Measurements from ENCODE around the gene NPAS2. TPM values are rescaled to one million over a fixed set of nuclear protein-coding genes. Genes with fewer than 3 reads are reported as not detected.

The NPAS2 gene
- total and polyA plus RNA-seq, 2 donors (not counting 3 experiments of a cell fraction or from before 2014, with no cell fraction given) = 29.0 to 53.9 TPM

DNA sequence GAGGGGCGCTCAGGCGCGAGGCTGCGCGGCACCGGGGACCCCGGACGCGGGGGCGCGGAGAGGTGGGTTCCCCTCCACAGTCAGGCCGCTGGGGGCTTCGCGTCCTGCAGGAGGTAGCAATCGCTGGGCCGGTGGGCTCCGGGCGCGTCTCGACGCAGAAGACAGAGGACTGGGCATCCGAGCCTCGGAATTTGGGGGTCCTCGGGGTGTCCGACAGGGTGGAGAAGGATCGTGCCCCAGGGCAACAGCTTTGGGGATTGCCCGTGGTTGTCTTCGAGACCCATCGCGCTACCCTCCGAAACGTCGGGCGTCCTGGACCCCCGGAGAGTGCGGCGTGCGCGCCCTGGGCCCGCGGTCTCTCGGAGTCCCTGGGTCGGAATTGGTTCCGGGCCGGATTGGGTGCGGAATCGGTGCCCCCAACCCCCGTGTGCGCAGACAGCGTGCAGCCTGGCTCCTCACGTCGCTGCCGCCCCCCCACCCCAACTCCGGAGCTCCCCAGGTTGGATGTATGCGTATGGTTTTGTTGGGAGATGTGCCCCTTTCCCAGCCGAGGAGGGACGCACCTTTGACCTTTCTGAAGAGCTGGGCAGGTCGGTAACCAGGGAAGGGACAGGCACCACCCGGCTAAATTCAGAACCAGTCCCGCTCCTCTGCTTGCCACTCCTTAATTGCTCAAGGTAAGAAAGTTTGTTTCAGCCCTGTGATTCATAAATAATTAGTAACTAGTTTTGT lies 750 bp downstream of the NPAS2 start:
- POLR2A ChIA-PET = interaction anchor here (1.0 kb wide), 1 partner anchor 35 kb away, joined by 3 read pairs; no protein-coding TSS in a partner anchor
- H3K79me2 ChIP-seq (ENCODE audit: control insufficient read depth, insufficient read depth, low read length) = peaks cover 45% of the 10 kb centered on the region

More for the DNA sequence above, 750 bp downstream of the NPAS2 start:
- Histone ChIP-seq H3K9me3 (replicated peaks; ENCODE audit: control insufficient read depth, insufficient read depth, low read length) (no peaks in the 10 kb centered on the region), H3K9ac (replicated peaks; ENCODE audit: extremely low read depth, insufficient read depth, low read length) (peak overlapping the region; percentile 76), H3K4me2 (ENCODE audit: insufficient read depth, low read length) (peak overlapping the region; percentile 98), H3K4me1 (ENCODE audit: control insufficient read depth, extremely low read depth, insufficient read depth, low read length) (peaks cover 44% of the 10 kb centered on the region), H3K36me3 (ENCODE audit: control insufficient read depth in 2 of 2, extremely low read depth in 1 of 2, insufficient read depth in 2 of 2, low read length in 2 of 2) (no peaks in the 10 kb centered on the region), H3K9me1 (replicated peaks; ENCODE audit: control insufficient read depth, extremely low read depth, insufficient read depth, low read length) (no peaks in the 10 kb centered on the region), H3K4me3 (replicated peaks in 1 of 3; ENCODE audit: insufficient read depth in 1 of 3, low read depth in 1 of 3, low read length in 3 of 3) (peak overlapping the region; percentile 71 to 88 (median 87)), H2AFZ (ENCODE audit: low read depth, low read length) (peak overlapping the region; percentile 38), H3K27me3 (ENCODE audit: control insufficient read depth in 2 of 2, insufficient read depth in 2 of 2, low read length in 2 of 2) (no peaks in the 10 kb centered on the region), H4K20me1 (replicated peaks; ENCODE audit: control insufficient read depth, extremely low read depth, insufficient read depth, low read length) (no peaks in the 10 kb centered on the region), H3K27ac (ENCODE audit: insufficient read depth, low read depth, low read length) (peak overlapping the region; percentile 52)
- intact Hi-C loops (cut with micrococcal nuclease) (loop anchor here (1.0 kb wide), 3 partner anchors 55 to 104 kb away; no protein-coding TSS in a partner anchor), dilution Hi-C loops (cut with MboI; ENCODE audit: extremely low pct_ligation_motif_present, low sequenced_read_pairs) (no loop called here)
- FAIRE-seq (no peak), DNase-seq (ENCODE audit: low read depth, low spot score) (peak; percentile 54)
- CTCF ChIA-PET = interaction anchor here (0.6 to 3.3 kb wide), 17 partner anchors 18 to 213 kb away, joined by 3 to 29 read pairs (median 4); no protein-coding TSS in a partner anchor
- TF ChIP-seq, protein P1, sequence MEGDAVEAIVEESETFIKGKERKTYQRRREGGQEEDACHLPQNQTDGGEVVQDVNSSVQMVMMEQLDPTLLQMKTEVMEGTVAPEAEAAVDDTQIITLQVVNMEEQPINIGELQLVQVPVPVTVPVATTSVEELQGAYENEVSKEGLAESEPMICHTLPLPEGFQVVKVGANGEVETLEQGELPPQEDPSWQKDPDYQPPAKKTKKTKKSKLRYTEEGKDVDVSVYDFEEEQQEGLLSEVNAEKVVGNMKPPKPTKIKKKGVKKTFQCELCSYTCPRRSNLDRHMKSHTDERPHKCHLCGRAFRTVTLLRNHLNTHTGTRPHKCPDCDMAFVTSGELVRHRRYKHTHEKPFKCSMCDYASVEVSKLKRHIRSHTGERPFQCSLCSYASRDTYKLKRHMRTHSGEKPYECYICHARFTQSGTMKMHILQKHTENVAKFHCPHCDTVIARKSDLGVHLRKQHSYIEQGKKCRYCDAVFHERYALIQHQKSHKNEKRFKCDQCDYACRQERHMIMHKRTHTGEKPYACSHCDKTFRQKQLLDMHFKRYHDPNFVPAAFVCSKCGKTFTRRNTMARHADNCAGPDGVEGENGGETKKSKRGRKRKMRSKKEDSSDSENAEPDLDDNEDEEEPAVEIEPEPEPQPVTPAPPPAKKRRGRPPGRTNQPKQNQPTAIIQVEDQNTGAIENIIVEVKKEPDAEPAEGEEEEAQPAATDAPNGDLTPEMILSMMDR (IDR thresholded peaks at IDR 0.05; ENCODE audit: extremely low read depth in 1 of 2, insufficient read depth in 1 of 2, low read depth in 1 of 2, low read length in 2 of 2) = no peak
- TF ChIP-seq GATA2 (IDR thresholded peaks at IDR 0.05; ENCODE audit: insufficient read depth, insufficient read length, low read depth, low read length) (no peak), POLR2A (IDR thresholded peaks at IDR 0.05; ENCODE audit: low read depth, low read length) (no peak), POLR2AphosphoS5 (IDR thresholded peaks at IDR 0.05; ENCODE audit: insufficient read depth, low read depth, low read length) (no peak), MYC (IDR thresholded peaks at IDR 0.05; ENCODE audit: low read depth, low read length) (no peak), JUN (IDR thresholded peaks at IDR 0.05; ENCODE audit: borderline replicate concordance, insufficient read depth, insufficient read length, low read depth) (no peak), FOS (IDR thresholded peaks at IDR 0.05; ENCODE audit: borderline replicate concordance, insufficient read depth, low read length) (no peak), EZH2 (IDR thresholded peaks at IDR 0.05; ENCODE audit: borderline replicate concordance, low read depth, low read length, severe bottlenecking) (no peak)
- TF ChIP-seq, protein P2, sequence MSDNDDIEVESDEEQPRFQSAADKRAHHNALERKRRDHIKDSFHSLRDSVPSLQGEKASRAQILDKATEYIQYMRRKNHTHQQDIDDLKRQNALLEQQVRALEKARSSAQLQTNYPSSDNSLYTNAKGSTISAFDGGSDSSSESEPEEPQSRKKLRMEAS (IDR thresholded peaks at IDR 0.05; ENCODE audit: insufficient read depth, insufficient read length) = no peak
- BruUV-seq (replicated peaks) = no TSS peak
